OCI-LY3 (cell line): ENCODE data around the gene AHNAK.

Experiments
- H2AFZ ChIP-seq: fragments of 200-600, 300-600 bp; shearing (Covaris generic); 2 replicates; pipeline ENCODE4 v1.6.0; 2014; ENCODE audit warnings: antibody characterized with exemption, low read depth, low read length
- H3K27ac ChIP-seq: fragments of 200-600, 300-600 bp; sonication (generic); 2 replicates; pipeline ENCODE4 v1.5.1; 2014; ENCODE audit warnings: mild to moderate bottlenecking, low read length, moderate library complexity, mixed read lengths
- H3K27me3 ChIP-seq: fragments of 200-600, 300-600 bp; sonication (generic); 2 replicates; pipeline ENCODE4 v1.6.1; 2014; ENCODE audit warnings: low read depth, low read length, mixed read lengths
- H3K36me3 ChIP-seq: fragments of 200-600, 300-600 bp; sonication (generic); replicated peaks from 2 replicates; pipeline ENCODE3; 2014; ENCODE audit warnings: low read depth, low read length, mixed read lengths
- H3K4me1 ChIP-seq: fragments of 300-600, 200-600 bp; sonication (generic); 2 replicates; pipeline ENCODE4 v1.6.1; 2014; ENCODE audit warnings: low read length, mixed read lengths
- H3K4me2 ChIP-seq: fragments of 200-600, 300-600 bp; sonication (generic); 2 replicates; pipeline ENCODE4 v1.6.1; 2014; ENCODE audit warnings: low read length, mixed read lengths
- H3K4me3 ChIP-seq: fragments of 300-600, 200-600 bp; sonication (generic); 2 replicates; pipeline ENCODE4 v1.5.1; 2014; ENCODE audit warnings: antibody characterized with exemption, mild to moderate bottlenecking, low read length, moderate library complexity
- H3K79me2 ChIP-seq: fragments of 300-600, 200-600 bp; shearing (Covaris generic); 2 replicates; pipeline ENCODE4 v1.6.1; 2014; ENCODE audit warnings: mild to moderate bottlenecking, low read length, mixed read lengths
- H3K9ac ChIP-seq: fragments of 300-600, 200-600 bp; shearing (Covaris generic); 2 replicates; pipeline ENCODE4 v1.6.0; 2014; ENCODE audit warnings: mild to moderate bottlenecking, low read length, moderate library complexity
- H3K9me3 ChIP-seq: fragments of 200-600, 300-600 bp; shearing (Covaris generic); 2 replicates; pipeline ENCODE4 v1.6.1; 2014; ENCODE audit warnings: low read length, mixed read lengths; ENCODE audit not compliant: insufficient read depth
- H4K20me1 ChIP-seq: fragments of 200-600, 300-600 bp; sonication (generic); 2 replicates; pipeline ENCODE4 v1.6.1; 2016; ENCODE audit warnings: low read length, mixed read lengths; ENCODE audit not compliant: insufficient read depth
- EZH2phosphoT487 ChIP-seq: fragments of 200-600 bp; shearing (Covaris generic); IDR thresholded peaks from 2 replicates; pipeline ENCODE4 v1.6.1; 2018; ENCODE audit warnings: antibody characterized with exemption, mixed run types, low read depth
- TF ChIP-seq, protein P1 (sequence below): fragments of 200-600, 300-600 bp; sonication (generic); IDR thresholded peaks from 2 replicates; pipeline ENCODE4 v1.5.1; 2014; ENCODE audit warnings: antibody characterized with exemption, low read length, low read depth

Gene AHNAK

GRCh38 chr11:62580959-62581715, 34.5 kb upstream of the AHNAK start:
- Histone ChIP-seq H3K4me1 (no peaks in the 10 kb centered on the region), H2AFZ (no peak overlapping the region), H3K4me3 (no peak overlapping the region), H3K27me3 (no peaks in the 10 kb centered on the region), H3K79me2 (peaks cover 12% of the 10 kb centered on the region; the same call in 1 of the 2 replicates), H3K36me3 (peaks cover 55% of the 10 kb centered on the region), H3K27ac (no peak overlapping the region), H3K9me3 (no peaks in the 10 kb centered on the region), H3K4me2 (no peak overlapping the region), H4K20me1 (no peaks in the 10 kb centered on the region), H3K9ac (no peak overlapping the region)
- TF ChIP-seq, protein P1, sequence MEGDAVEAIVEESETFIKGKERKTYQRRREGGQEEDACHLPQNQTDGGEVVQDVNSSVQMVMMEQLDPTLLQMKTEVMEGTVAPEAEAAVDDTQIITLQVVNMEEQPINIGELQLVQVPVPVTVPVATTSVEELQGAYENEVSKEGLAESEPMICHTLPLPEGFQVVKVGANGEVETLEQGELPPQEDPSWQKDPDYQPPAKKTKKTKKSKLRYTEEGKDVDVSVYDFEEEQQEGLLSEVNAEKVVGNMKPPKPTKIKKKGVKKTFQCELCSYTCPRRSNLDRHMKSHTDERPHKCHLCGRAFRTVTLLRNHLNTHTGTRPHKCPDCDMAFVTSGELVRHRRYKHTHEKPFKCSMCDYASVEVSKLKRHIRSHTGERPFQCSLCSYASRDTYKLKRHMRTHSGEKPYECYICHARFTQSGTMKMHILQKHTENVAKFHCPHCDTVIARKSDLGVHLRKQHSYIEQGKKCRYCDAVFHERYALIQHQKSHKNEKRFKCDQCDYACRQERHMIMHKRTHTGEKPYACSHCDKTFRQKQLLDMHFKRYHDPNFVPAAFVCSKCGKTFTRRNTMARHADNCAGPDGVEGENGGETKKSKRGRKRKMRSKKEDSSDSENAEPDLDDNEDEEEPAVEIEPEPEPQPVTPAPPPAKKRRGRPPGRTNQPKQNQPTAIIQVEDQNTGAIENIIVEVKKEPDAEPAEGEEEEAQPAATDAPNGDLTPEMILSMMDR = no peak
- TF ChIP-seq EZH2phosphoT487 = no peak

DNA sequence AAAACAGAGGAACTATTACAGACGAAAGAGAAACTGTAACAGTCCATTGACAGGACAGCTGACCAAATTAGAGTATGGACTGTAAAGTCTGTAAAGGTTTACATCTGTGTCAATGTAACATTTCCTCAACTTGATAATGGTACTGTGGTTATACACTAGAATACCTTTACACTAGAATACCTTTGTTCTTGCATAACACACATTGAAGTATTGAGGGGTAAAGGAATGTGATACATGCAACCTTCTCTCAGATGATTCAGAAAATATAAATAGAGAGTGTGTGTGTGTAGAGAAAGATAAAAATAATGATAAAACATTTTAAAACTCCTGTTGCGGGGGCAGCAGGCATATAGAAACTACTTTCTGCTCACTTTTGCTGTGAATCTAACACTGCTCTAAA, 32.6 kb upstream of the AHNAK start:
- Histone ChIP-seq H3K27me3 (no peaks in the 10 kb centered on the region), H3K4me2 (no peak overlapping the region), H3K9me3 (no peaks in the 10 kb centered on the region), H3K27ac (no peak overlapping the region), H3K4me1 (peaks cover 8% of the 10 kb centered on the region), H3K9ac (no peak overlapping the region), H3K36me3 (peaks cover 58% of the 10 kb centered on the region), H3K4me3 (no peak overlapping the region), H4K20me1 (no peaks in the 10 kb centered on the region), H3K79me2 (peaks cover 11% of the 10 kb centered on the region), H2AFZ (no peak overlapping the region)
- TF ChIP-seq EZH2phosphoT487 = no peak
- TF ChIP-seq, protein P1 = no peak

DNA sequence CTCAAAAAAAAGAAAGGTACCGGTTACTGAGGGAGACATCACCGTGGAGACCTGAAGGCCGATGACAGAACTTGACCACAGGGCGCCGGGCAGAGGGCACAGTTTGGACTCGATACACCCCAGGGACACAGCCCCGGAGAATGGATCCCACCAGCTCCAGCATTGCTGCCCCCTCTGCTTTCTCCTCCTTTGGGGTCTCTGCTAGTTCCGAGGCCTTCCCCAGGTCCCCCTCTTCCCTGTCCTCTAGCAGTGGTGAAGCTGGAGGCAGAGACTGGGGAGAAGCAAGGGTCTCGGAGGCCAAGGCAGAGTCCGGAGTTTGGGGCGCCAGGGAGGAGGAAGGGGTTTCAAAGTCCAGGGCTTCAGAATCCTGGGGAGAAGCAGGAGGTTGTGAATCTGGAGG, 31.9 kb upstream of the AHNAK start:
- Histone ChIP-seq H4K20me1 (no peaks in the 10 kb centered on the region), H3K36me3 (peaks cover 55% of the 10 kb centered on the region), H3K9me3 (no peaks in the 10 kb centered on the region), H3K27me3 (no peaks in the 10 kb centered on the region), H3K4me2 (no peak overlapping the region), H3K9ac (no peak overlapping the region), H3K4me1 (peaks cover 9% of the 10 kb centered on the region), H3K4me3 (no peak overlapping the region), H3K79me2 (peaks cover 10% of the 10 kb centered on the region), H2AFZ (no peak overlapping the region), H3K27ac (no peak overlapping the region)
- TF ChIP-seq, protein P1 = no peak
- no peak for TF ChIP-seq EZH2phosphoT487

DNA sequence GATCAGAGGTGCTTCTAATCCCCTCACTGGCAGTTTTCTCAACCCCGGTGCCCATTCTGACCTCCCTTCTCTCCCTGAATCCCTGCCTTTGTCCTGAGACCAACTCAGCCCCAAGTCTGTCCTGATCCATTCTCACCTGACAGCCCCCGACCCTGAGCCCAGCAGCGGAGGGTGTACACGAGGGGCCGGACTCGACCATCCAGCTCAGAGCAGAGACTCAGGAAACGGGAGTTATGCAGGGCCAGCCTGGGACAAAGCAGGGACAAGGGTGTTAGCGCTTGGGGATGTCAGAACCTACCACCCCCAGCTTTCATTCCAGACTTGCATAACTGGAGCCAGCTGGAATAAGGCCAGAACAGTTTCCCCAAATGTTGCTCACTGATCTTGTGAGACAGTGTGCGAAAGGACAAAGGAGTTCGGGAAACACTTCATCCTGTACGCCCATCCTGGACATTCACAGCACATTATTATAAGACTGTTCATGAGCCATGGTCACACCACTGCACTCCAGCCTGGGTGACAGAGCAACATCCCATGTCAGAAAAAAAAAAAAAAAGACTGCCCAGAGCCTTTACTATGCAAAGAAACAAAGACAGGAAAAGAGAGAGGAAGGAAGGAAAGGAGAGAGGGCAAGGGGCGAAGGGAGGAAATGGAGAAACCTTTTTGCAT, 30.6 kb upstream of the AHNAK start:
- Histone ChIP-seq H3K4me2 (no peak overlapping the region), H3K27ac (no peak overlapping the region), H3K4me1 (peaks cover 15% of the 10 kb centered on the region), H3K4me3 (no peak overlapping the region), H3K9ac (no peak overlapping the region), H3K36me3 (peaks cover 54% of the 10 kb centered on the region), H4K20me1 (no peaks in the 10 kb centered on the region), H2AFZ (no peak overlapping the region), H3K27me3 (no peaks in the 10 kb centered on the region), H3K79me2 (peaks cover 20% of the 10 kb centered on the region), H3K9me3 (no peaks in the 10 kb centered on the region)
- TF ChIP-seq, protein P1 = no peak
- TF ChIP-seq EZH2phosphoT487 = no peak
